NCI-H82 treated with DMSO at 0.1 percent for 48 hours (cell line): Measurements from ENCODE around the gene MTCL1.

Experiments used
- DNase-seq: peaks from one replicate; lab custom pipeline; 2025; ENCODE audit not compliant: unreplicated experiment; lab: John Stamatoyannopoulos, UW

The MTCL1 gene

DNA sequence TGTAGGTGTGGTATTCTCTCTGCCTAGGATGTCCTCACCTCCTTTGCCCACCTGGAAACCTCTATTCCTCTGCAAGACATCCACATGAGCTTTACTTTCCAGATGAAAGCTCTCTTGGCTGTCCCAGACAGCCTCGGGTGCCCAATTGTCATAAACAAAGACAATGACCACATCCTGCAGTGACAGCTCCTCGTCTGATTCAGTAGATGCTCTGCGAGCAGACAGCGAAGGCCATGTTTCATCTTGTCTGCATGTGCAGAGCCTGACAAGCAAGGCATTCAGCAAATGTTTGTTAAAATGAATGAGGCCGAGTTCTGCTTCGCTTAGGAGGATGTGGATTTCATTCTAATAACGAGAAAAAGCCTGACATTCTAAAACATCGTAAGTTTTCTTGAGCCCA is 150.9 kb downstream of the MTCL1 start:
- no peak for DNase-seq

DNA sequence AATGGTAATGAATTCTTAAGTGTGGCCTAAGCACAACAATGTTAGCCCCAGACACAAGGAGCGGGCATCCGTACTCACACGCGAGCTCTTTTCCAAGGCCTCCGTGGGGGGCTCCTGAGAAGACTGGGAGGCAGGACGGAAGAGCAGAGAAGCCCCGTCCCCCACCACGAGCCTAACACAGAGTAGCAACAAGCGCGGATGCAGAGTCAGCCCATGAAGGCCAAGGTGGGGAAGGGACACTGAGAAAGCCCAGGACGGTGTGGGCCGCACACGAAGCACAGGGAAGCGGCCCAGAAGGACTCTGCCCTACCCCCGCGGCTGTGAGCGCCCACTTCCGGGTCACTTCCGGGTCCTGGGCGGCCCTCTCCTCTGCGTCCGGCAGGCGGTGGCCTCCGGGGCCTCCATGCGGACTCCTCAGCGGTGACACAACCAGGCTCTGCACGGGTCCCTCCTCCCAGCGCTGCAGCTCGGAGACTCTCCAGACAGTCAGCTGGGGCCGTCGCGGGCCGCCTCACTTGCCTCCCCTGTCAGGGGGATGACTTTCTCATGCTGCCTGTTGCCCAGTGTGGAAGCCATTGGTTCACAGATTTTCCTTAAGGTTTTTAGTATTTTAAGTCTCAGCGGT is 151.5 kb downstream of the MTCL1 start:
- no peak for DNase-seq

DNA sequence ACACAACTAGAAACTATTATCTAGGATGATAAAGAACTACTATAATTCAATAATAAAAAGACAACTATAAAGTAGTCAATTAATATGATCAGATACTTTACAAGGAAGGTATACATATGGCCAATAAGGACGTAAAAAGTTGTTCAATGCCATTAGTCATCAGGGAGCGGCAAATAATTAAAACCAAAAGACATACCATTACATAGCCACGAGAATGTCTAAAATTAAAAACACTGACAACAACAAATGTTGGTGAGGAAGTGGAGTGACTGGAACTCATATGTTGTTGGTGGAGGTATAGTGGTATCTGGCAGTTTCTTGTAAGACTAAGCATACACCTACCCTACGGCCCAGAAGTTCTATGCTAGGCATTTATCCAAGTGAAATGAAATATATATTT is 152.4 kb downstream of the MTCL1 start:
- DNase-seq, result no peak

DNA sequence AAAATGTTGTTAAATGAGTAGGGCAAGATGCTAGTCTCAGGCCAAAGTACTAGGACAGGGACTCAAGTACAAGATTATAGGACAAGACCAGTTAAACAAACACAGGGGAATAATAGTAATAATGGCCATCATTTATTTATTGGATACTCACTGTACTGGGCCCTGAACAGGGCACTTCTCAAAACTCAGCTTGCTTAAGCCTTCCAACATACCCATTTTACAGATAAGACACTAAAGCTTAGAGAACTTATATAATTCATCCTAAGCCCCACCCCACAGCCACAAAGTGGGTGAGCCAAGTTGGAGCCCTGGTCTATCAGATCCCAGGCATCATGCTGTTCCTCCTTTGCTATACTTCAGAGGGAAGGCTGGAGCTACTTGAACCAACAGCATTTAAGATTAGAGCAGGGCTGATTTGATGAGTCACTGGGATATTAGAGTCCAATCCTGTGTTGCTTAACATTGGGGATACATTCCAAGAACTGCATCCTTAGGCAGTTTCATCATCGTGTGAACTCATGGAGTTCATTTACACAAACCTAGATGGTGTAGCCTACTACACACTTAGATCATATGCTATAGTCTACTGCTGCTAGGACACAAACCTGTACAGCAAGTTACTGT is 153.6 kb downstream of the MTCL1 start:
- no peak for DNase-seq

DNA sequence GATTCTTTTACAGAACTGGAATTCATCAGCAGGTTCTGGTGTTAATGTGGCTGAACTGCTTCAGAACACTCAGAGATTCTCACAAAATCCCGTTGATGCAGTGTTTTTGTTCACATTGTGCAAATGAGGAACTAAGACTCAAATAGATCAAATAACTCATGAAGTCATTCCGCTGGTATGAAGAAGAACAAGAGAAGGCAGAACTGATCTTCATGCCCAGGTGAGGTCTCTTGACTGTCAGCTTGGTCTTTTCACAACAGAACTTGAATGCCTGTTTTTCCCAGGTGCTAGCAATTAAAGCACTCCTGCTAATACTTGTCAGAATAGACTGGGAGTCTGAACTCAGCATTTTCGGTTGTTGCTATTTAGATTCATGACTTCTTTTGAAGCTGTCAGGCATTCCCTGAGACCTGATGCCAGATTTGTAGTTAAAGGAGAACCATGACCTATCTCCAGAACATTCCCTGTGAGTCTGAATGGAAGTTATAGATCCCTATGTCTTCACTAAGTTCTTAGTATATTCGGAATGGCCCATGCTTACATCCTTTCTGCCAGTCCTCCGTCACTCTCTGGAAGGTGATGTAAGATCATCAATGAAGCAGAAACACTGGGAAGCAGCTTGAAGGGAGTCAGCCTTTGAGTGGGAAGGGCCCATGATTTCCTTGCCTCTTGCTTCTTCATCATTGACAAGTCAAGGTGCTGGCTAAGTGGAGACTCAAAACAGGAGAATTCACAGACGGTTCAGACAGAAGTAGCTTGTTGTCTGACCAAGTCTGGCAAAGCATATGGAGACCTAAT is 155.7 kb downstream of the MTCL1 start:
- DNase-seq, result no peak

DNA sequence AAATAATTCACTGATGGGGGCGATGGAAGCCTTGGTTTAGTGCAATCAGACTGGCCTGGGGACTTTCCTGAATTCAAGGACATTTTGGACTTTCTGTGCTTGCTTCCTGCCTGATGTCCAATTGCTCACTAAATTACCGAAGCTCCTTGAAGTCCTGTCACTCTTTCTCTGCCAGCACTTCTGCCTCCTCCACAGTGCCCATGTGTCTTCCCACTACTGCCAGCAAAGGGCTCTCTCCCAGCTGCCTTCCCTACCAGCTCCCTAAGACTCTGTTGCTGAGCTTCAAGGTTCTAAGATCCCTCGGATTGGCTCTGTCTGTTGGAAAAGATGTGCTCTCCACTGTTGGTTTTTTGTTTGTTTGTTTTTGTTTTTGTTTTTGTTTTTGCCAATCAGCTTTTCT is 158.1 kb downstream of the MTCL1 start:
- no peak for DNase-seq

DNA sequence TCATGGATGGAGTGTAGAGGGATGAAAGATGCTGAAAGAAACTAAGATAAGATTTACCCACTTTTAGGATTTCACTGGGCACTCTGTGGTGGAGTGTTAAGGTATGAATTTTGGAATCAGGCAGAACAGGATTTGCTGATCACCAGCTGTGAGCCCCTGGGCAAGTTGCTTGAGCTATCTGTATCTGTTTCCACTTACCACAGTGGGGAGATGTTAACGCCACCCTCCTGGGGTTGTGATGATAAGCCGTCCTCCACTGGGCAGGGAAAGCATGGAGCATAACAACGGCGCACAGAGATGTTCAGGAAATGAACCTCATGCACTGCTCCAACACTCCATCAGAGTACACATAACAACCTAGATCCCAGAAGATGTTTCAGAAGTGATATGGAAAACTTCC is 160.6 kb downstream of the MTCL1 start:
- no peak for DNase-seq

DNA sequence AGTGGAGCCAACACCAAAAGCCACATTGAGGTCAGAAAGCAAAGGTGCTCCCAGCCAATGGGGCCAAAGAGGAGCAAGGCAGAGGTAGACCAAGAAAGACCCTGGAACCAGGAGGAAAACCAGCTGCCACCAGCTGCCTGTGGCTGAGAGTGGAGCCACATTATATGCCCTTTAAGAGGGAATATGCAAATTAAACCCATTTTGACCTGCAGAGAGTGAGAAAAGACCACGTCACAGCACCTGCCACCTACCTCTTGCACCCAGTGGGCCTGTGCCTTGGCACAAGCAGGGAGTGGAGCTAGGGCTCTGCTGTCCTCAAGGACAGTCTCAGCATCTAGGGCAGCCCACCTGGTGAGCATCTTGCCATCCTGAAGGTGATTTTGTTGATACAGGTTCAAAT is 161.3 kb downstream of the MTCL1 start:
- no peak for DNase-seq

DNA sequence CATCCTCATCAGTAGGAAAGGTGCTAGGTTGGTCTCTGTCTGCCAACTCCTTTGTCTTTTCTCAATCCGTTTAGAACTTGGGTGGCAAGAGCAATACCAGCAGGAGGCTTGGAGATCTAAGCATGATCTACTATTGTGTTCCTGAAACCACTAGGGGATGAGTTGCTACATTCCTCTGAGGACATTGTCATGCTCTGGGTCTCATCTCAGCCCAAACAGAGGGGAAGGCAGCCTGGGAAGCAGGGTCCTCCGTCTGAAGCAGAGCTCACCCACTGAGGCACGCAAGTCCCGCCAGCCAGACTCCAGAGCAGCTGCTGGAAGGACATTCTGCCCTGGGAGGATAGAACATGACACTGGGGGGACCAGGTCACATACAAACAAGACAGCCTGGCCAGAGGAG is 162.9 kb downstream of the MTCL1 start:
- no peak for DNase-seq

DNA sequence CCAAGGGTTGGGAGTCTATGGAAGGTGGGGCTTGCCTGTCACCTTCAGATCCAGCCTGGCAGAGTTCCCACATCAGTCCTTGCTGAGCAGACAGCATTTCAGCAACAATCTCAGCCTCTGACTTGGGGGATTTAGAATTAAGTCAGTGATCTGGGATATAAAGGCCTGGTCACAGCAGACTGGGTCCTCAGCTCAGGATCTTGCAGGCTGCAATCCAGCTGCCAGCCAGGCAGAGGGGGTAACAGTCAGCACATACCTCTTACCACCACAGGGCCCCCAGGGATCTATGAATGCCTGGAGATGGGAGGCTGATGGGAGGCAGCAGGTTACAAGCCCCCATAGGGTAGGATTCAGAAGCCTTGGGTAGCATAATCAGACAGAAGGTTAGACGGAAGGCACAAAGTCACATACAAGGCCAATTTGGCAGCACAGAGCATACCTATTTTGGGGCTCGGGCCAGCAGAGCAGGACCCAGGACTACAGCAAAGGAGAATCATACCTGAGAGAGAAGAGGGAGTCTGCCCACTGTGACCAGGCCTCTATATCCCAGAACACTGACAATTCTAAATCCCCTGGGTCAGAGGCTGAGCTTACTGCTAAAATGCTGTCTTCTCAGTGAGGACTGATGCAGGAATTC is 163.5 kb downstream of the MTCL1 start:
- DNase-seq, result no peak

DNA sequence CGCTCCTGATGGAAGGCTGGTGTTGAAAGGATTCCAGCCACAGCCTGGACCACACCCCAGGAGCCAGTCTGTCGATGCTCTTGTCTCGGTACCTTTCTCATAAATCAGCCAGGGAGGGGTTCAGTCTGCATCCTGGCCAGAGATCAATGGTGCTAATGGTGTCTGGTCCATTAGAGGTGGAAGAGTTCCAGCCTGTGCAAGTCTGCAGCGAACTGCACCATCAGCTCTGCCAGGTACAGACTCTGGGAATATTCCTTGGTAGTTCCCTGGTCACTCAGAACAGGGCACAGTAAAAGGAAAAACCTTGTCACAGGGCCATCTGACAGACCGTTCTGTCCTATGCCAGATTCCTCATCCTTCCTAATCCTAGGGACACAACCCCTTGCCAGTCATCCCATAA is 164.3 kb downstream of the MTCL1 start:
- no peak for DNase-seq

DNA sequence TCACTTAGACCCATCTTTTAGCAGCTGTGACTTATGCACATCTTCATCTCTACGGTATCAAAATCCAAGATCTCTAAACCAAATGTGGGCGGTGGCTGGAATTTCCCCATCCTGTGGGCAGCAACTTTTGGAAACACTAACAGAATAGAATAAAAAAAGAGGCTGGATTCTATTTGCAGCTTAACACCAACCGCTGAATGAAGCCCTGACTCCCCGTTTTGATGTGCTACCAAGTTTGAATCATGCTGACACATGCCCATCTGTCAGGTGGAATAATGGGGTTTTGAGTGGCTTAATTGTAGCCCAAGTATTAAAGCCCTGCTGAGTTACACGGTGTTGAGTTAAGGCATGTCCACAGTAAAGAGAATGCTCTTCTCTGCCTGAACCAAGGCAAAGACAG is 165.2 kb downstream of the MTCL1 start:
- DNase-seq, result peak; percentile 12

DNA sequence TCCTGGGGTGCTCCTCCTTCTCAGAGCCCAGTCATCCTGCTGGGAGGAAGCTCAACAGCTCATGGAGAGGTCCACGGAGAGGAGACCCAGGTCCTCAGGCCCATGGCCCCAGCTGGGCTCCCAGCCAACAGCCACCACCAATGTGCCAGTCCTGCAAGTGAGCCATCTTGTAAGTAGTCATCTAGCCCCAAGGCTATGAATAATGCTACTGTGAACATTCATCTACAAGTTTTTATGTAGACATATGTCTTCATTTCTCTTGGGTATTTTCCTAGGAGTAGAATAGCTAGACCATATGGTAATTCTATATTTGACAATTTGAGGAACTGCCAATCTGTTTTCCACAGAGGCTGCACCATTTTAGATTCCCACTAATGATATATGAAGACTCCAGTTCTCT is 166.1 kb downstream of the MTCL1 start:
- DNase-seq, result no peak

DNA sequence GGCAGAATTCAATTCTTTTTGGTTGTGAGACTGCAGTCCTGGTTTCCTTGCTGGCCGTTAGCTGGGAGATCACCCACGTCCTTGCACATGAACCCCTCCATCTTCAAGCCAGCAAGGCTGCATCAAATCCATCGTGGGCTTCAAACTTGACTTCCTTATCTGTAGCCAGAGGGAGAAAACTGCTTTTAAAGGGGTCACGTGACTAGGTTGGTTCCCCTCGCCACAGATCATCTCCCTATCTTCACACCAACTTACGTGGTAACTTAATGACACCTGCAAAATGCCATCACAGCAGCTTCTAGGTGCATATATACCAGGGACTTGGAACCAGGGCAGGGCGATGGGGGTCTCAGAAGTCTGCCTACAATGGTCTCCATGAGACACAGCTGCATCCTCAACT is 169.5 kb downstream of the MTCL1 start:
- no peak for DNase-seq

DNA sequence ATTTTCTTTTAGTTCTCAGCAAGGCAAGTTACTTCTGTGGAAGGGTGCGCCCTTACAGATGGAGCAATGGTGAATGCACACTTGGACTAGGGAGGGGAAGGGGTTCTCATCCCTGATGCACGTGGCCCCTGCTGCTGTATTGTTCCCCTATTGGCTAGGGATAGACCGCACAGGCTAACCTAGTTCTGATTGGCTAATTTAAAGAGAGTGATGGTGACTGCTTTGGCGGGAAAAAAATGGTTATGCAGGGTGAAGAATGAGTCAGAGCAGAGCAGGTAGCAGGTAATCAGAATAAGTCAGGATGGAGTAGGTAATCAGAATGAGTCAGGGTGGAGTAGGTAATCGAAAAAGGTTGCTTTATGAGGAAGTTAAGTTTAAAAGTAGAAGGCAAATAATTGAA is 171.5 kb downstream of the MTCL1 start:
- no peak for DNase-seq

DNA sequence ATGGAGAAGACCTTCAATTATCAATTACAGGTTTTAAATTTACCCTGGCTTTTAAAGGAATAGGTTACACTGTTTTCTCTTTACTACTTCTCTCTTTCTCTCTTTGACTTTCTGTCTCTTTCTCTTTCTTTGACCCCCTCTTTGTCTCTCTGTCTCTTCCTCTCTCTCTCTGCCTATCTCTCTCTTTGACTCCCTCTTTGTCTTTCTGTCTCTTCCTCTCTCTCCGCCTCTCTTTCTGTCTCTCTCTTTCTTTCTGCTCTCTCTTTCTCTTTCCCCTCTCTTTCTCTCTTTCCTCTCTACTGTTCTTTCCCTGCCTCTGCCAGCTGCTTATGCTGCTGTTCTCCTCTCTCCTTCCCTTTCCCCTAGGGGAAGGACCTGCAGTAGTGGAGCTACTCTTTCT is 175.7 kb downstream of the MTCL1 start:
- DNase-seq, result no peak
